SK-N-SH treated with all-trans-retinoic acid at 6 μM for 48 hours (cell line): ENCODE results near the gene MAP2K4.

ENCODE experiments used
- ARNTL ChIP-seq: fragments of 450-650 bp; formaldehyde crosslinking; IDR thresholded peaks from 2 replicates; pipeline ENCODE4 v1.5.0; 2020; ENCODE audit warnings: low read depth, mild to moderate bottlenecking, moderate library complexity, borderline replicate concordance
- GLIS3 ChIP-seq: fragments of 250-450 bp; sonication (Bioruptor Pico); IDR thresholded peaks from 2 replicates; pipeline ENCODE4 v1.5.0; 2020; ENCODE audit warnings: mild to moderate bottlenecking, moderate library complexity
- RARB ChIP-seq: fragments of 250-450 bp; sonication (Bioruptor Pico); IDR thresholded peaks from 2 replicates; pipeline ENCODE4 v1.8.0; 2021; ENCODE audit warnings: mild to moderate bottlenecking, moderate library complexity
- ZC3H10 ChIP-seq: fragments of 250-450 bp; sonication (Bioruptor Pico); IDR thresholded peaks from 2 replicates; pipeline ENCODE4 v1.5.1; 2021; ENCODE audit warnings: mild to moderate bottlenecking, moderate library complexity
- ZFP3 ChIP-seq: fragments of 250-450 bp; sonication (Bioruptor Pico); IDR thresholded peaks from 2 replicates; pipeline ENCODE4 v1.5.0; 2020; ENCODE audit warnings: mild to moderate bottlenecking, moderate library complexity
- ZFP30 ChIP-seq: fragments of 450-650 bp; formaldehyde crosslinking; IDR thresholded peaks from 2 replicates; pipeline ENCODE4 v1.5.0; 2022; ENCODE audit warnings: mild to moderate bottlenecking, moderate library complexity
- ZNF70 ChIP-seq: fragments of 450-650 bp; formaldehyde crosslinking; IDR thresholded peaks from 2 replicates; pipeline ENCODE4 v1.5.0; 2020; ENCODE audit warnings: mild to moderate bottlenecking, moderate library complexity
- ZNF8 ChIP-seq: fragments of 450-650 bp; formaldehyde crosslinking; IDR thresholded peaks from 2 replicates; pipeline ENCODE4 v1.5.0; 2020; ENCODE audit warnings: mild to moderate bottlenecking, moderate library complexity
- TF ChIP-seq, protein P1 (sequence below): fragments of 250-450 bp; sonication (Bioruptor Pico); IDR thresholded peaks from 2 replicates; pipeline ENCODE4 v1.8.0; 2020; ENCODE audit warnings: mild to moderate bottlenecking, moderate library complexity, borderline replicate concordance
- TF ChIP-seq, protein P2 (sequence below): fragments of 250-450 bp; sonication (Bioruptor Pico); IDR thresholded peaks from 2 replicates; pipeline ENCODE4 v1.8.0; 2021; ENCODE audit warnings: low read depth, mild to moderate bottlenecking, moderate library complexity, borderline replicate concordance
- TF ChIP-seq, protein P3 (sequence below): fragments of 250-450 bp; sonication (Bioruptor Pico); IDR thresholded peaks from 2 replicates; pipeline ENCODE4 v1.5.1; 2021; ENCODE audit warnings: mild to moderate bottlenecking, moderate library complexity

DNA sequence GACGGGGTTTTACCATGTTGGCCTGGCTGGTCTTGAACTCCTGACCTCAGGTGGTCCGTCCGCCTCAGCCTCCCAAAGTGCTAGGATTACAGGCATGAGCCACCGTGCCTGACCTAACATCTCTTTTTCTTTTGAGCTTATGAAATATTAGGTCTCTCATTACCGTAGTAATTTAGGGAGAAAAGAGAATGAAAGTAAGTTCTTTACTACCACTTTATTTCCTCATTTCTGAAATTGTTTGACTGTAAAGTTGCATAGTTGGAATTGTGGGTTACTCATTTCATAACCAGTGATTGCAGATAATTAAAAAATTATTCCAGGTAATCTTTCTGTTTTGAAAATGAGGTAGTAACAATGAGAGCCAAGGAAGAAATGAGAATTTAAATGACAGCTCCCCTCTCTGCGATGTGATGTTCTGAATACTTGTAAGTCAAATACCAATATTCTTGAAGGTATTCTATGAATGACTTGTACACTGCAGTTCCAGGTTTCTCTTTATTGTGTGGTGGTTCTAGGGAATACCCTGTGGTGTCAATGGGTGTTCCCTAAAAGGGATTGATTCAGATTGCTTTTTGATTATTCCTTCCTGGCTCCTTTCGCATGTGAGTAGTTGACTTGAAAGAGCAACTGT lies 28.3 kb downstream of the MAP2K4 start:
- no peak for TF ChIP-seq ZC3H10 (CRISPR knock-in tag)
- TF ChIP-seq ARNTL (CRISPR knock-in tag), result no peak
- TF ChIP-seq ZFP30, result no peak
- TF ChIP-seq, protein P1, sequence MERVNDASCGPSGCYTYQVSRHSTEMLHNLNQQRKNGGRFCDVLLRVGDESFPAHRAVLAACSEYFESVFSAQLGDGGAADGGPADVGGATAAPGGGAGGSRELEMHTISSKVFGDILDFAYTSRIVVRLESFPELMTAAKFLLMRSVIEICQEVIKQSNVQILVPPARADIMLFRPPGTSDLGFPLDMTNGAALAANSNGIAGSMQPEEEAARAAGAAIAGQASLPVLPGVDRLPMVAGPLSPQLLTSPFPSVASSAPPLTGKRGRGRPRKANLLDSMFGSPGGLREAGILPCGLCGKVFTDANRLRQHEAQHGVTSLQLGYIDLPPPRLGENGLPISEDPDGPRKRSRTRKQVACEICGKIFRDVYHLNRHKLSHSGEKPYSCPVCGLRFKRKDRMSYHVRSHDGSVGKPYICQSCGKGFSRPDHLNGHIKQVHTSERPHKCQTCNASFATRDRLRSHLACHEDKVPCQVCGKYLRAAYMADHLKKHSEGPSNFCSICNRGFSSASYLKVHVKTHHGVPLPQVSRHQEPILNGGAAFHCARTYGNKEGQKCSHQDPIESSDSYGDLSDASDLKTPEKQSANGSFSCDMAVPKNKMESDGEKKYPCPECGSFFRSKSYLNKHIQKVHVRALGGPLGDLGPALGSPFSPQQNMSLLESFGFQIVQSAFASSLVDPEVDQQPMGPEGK (CRISPR knock-in tag), result no peak
- no peak for TF ChIP-seq ZFP3 (CRISPR knock-in tag)
- TF ChIP-seq GLIS3, result no peak
- TF ChIP-seq, protein P2, sequence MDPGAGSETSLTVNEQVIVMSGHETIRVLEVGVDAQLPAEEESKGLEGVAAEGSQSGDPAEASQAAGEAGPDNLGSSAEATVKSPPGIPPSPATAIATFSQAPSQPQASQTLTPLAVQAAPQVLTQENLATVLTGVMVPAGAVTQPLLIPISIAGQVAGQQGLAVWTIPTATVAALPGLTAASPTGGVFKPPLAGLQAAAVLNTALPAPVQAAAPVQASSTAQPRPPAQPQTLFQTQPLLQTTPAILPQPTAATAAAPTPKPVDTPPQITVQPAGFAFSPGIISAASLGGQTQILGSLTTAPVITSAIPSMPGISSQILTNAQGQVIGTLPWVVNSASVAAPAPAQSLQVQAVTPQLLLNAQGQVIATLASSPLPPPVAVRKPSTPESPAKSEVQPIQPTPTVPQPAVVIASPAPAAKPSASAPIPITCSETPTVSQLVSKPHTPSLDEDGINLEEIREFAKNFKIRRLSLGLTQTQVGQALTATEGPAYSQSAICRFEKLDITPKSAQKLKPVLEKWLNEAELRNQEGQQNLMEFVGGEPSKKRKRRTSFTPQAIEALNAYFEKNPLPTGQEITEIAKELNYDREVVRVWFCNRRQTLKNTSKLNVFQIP (CRISPR knock-in tag), result no peak
- TF ChIP-seq RARB (CRISPR knock-in tag), result no peak
- TF ChIP-seq, protein P3, sequence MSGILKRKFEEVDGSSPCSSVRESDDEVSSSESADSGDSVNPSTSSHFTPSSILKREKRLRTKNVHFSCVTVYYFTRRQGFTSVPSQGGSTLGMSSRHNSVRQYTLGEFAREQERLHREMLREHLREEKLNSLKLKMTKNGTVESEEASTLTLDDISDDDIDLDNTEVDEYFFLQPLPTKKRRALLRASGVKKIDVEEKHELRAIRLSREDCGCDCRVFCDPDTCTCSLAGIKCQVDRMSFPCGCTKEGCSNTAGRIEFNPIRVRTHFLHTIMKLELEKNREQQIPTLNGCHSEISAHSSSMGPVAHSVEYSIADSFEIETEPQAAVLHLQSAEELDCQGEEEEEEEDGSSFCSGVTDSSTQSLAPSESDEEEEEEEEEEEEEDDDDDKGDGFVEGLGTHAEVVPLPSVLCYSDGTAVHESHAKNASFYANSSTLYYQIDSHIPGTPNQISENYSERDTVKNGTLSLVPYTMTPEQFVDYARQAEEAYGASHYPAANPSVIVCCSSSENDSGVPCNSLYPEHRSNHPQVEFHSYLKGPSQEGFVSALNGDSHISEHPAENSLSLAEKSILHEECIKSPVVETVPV (CRISPR knock-in tag), result no peak
- TF ChIP-seq ZNF8 (CRISPR knock-in tag), result no peak
- no peak for TF ChIP-seq ZNF70 (CRISPR knock-in tag)
